HepG2 (cell line): ENCODE data around the gene ATP11A.

Experiments
- POLR2A ChIP-seq, 2 experiments: IDR thresholded peaks; 2 replicates each; pipeline ENCODE4 v1.6.1; 2011; ENCODE audit warnings: low read depth in 2 of 2, low read length in 2 of 2, mild to moderate bottlenecking in 1 of 2, moderate library complexity in 1 of 2; ENCODE audit not compliant: insufficient read depth in 1 of 2
- TF ChIP-seq, protein P1 (sequence below): sonication (generic); formaldehyde crosslinking; IDR thresholded peaks from 2 replicates; pipeline ENCODE4 v1.4.0; 2020; ENCODE audit warnings: mild to moderate bottlenecking, missing genetic modification reagents

DNA sequence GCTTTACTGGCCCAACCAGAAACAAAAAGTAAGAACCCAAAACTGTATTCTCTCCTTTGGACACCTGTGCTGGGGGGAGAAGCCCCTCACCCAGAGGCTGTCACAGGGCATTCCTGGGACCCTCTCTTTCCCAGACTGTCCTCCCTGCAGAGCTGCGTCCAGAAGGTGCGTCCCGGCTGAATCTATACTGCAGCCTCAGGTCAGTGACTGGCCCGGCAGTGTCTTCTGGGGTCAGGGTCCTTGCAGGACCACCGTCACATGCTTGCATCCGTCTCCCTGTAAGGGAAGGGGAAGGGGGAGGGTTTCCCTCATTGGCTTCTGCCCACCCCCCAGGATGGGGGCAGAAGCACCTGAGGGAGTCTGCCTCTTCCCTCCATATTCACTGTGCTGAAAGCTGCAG is 76.5 kb downstream of the ATP11A start:
- TF ChIP-seq, protein P1, sequence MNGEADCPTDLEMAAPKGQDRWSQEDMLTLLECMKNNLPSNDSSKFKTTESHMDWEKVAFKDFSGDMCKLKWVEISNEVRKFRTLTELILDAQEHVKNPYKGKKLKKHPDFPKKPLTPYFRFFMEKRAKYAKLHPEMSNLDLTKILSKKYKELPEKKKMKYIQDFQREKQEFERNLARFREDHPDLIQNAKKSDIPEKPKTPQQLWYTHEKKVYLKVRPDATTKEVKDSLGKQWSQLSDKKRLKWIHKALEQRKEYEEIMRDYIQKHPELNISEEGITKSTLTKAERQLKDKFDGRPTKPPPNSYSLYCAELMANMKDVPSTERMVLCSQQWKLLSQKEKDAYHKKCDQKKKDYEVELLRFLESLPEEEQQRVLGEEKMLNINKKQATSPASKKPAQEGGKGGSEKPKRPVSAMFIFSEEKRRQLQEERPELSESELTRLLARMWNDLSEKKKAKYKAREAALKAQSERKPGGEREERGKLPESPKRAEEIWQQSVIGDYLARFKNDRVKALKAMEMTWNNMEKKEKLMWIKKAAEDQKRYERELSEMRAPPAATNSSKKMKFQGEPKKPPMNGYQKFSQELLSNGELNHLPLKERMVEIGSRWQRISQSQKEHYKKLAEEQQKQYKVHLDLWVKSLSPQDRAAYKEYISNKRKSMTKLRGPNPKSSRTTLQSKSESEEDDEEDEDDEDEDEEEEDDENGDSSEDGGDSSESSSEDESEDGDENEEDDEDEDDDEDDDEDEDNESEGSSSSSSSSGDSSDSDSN, result no peak
- no peak for TF ChIP-seq POLR2A (IDR thresholded peaks at IDR 0.05; ENCODE audit: insufficient read depth in 1 of 2, low read depth in 2 of 2, low read length in 2 of 2)
